Measurements from ENCODE around the gene TMEM81.

DNA sequence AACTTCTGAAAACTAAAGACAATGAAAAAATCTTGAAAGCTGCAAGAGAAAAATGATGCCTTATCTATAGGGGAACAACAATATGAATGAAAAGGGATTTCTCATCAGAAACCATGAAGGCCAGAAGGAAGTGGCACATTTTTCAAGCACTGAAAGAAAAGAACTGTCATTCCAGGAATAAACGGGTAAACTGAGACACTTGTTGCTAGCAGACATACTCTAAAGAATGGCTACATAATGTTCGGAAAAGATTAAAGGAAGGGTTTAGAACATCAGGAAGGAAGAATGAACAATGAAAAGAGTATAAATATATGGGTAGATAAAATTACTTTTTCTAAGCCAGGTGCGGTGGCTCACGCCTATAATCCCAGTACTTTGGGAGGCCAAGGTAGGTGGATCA is 23.1 kb upstream of the TMEM81 start:
- TF ChIP-seq, protein P1, sequence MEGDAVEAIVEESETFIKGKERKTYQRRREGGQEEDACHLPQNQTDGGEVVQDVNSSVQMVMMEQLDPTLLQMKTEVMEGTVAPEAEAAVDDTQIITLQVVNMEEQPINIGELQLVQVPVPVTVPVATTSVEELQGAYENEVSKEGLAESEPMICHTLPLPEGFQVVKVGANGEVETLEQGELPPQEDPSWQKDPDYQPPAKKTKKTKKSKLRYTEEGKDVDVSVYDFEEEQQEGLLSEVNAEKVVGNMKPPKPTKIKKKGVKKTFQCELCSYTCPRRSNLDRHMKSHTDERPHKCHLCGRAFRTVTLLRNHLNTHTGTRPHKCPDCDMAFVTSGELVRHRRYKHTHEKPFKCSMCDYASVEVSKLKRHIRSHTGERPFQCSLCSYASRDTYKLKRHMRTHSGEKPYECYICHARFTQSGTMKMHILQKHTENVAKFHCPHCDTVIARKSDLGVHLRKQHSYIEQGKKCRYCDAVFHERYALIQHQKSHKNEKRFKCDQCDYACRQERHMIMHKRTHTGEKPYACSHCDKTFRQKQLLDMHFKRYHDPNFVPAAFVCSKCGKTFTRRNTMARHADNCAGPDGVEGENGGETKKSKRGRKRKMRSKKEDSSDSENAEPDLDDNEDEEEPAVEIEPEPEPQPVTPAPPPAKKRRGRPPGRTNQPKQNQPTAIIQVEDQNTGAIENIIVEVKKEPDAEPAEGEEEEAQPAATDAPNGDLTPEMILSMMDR (IDR thresholded peaks at IDR 0.05): no peak
- TF ChIP-seq EZH2phosphoT487 (IDR thresholded peaks at IDR 0.05): no peak

Measured in neural progenitor cell (in vitro differentiated cells).